ENCODE data around the gene DIPK1B. TPM values are rescaled to one million over a fixed set of nuclear protein-coding genes. Genes with fewer than 3 reads are reported as not detected.

DIPK1B gene
- total RNA-seq, 1 experiment from 2014 or later, result 65.0 TPM

DNA sequence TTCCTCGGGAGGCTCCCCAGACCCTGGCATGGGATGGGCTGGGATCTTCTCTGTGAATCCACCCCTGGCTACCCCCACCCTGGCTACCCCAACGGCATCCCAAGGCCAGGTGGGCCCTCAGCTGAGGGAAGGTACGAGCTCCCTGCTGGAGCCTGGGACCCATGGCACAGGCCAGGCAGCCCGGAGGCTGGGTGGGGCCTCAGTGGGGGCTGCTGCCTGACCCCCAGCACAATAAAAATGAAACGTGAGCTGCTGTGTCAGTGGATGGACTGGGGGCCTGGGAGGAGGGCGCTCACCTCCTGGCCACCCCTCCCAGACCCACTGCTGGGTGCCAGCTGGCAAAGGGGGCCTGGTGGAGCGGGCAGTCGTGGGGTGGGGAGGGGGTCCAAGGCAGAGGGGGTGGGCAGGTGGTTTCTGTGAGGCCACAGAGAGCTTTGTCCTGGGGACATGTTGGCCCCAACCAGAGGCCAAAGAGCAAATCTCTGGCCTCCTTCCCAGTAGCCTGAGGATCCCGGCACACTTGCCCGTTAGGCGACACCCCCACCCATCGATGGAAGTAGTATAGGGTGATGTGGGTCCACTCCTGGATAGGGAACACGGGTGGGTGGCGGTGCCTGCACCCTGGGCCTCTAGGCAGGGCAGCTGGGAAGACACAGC lies 39.8 kb upstream of the DIPK1B start:
- in situ Hi-C loops (cut with HindIII; ENCODE audit: low sequenced_read_pairs), result loop anchor here (10.0 kb wide), 1 partner anchor 188 kb away; the partner anchor contains the start of gene SEC16A
- no peak for DNase-seq (ENCODE audit: low spot score)

DNA sequence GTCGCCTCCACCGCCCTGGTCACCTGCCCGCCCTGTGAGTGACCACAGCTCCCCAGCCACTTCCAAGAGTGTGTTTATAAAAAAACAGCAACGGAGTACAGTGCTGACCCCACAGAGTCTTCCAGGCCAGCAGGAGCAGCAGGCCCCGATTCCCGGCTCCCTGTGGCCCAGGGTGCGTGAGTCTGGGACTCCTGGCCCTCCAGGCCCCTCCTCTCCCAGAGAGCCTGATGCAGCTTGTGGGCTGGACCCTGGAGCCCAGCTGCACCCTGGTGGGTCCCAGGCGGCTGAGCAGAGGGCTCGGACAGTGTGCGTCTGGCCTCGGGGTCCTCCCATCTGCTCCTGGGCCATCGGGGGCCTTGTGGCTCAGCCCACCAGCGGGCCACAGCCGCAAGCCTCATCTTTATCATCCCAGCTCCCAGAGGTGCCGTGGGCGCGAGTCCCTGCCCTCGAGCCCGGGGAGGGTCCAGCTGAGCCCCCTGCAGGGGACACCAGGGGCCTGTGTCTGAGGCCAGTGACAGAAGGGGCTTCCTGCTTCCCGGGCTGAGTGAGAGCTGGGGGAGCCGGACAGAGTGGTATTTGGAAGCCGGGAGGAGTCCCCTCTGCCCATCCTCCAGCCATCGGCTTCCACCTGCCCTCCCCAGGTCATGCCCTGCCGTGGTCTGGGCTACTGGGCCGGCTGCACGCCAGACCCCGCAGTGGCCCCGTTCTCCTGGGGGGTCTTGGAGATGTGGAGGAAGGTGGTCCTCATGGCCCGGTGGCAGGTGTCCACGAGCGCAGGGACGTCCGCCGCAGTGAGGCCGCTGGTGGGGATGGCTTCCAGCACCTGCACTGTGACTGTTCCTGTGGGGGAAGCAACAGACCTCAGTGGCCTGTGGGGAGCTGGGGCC lies 39.0 kb upstream of the DIPK1B start:
- in situ Hi-C loops (cut with HindIII; ENCODE audit: low sequenced_read_pairs), result loop anchor here (10.0 kb wide), 1 partner anchor 189 kb away; the partner anchor contains the start of gene SEC16A
- DNase-seq (ENCODE audit: low spot score), result no peak

DNA sequence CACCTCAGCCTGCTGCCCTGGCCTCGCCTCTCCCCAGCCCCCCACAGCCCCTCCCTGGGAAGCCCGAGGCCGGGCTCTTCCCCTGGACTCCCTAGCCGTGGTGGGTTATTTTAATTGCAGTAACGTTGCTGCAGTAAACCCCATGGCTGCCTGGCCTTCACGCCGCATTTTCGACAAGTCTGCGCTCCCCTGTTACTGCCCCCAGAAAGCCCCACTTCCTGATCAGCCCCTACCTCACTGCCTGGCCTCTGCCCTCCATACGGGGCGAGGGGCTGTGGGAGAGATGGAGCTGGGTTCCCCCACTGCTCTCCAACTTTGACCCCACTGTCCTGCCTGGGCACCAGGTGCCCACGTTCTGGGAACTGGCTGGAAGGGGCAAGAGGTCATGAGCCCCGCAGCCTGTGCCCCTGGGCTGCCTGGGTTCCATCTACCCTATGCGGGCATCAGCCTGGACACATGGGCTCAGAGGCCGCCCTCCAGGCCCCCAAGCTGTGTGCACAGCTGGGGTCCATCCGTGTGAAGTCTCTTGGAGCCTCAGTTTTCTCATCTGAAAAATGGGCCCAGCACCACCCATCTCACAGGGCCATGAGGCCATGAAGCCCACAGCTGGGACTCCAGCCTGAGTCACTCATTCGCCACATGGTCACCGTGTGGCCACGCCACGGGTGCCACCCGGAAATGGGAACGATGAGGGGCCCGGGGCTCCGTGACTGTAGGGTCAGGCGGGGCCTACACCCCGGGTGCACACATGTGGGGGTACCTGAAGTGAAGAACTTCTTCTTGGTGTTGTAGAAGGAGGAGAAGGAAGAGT lies 38.2 kb upstream of the DIPK1B start:
- in situ Hi-C loops (cut with HindIII; ENCODE audit: low sequenced_read_pairs), result loop anchor here (10.0 kb wide), 1 partner anchor 189 kb away; the partner anchor contains the start of gene SEC16A
- DNase-seq (ENCODE audit: low spot score), result no peak

DNA sequence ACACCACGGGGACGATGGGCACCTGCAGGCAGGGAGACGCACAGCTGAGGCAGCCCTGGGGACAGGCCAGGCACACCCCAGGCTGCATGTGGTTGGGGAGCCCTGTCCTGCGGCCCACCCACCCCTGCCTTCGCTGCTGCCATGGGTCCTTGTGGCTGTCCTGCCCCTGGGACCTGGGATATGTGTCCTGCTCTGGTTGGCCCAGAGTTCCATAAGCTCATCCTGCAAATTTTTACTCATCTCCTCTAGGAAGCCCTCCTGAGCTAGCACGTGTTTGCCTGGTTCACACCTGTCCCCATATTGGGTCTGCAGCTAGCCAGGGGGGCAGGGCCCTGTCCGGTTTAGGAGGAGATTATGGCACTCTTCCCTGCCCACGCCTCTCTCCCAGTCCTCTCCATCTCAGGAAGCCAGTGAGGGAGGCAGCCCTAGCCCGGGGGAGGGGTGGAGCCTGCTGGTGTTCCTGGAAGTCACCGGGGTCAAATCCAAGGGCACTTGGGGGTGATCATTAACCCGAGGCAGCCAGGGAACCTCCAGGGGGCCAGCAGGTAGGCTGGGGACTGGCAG lies 37.5 kb upstream of the DIPK1B start:
- in situ Hi-C loops (cut with HindIII; ENCODE audit: low sequenced_read_pairs), result loop anchor here (10.0 kb wide), 1 partner anchor 190 kb away; the partner anchor contains the start of gene SEC16A

DNA sequence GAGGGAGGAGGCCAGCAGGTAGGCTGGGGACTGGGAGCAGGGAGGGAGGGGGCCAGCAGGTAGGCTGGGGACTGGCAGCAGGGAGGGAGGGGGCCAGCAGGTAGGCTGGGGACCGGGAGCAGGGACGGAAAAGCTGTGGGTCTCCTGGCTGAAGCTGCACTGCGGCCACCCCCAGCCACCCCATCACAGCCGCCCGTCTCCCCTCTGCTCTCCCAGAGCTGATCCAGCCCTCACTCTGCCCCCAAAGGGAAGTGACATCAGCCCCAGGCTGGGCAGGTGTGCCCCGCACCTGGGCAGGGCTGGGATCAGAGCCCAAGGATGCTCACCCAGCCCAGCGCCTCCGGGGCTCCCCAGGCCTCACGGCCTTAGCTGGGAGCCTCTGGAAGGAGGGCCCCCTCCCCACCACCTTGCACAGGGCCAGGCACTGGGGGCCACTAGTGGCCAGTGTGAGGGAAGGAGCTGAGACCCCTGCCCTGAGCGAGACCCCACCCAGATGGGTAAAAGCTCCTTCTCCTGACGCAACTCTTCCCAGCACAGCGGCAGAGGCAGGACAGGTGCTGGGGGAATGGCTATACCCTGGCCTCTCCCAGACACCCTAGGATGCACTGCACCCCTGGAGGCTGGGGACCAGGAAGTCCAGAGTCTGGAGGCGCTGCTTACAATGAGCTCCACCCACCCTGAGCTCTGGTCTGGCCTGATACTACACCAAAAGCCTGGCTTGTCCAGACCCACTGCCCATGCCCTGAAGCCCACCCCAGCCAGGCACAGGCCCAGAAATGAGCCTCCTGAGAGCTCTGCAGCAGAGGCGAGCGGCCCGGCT lies 36.7 kb upstream of the DIPK1B start:
- in situ Hi-C loops (cut with HindIII; ENCODE audit: low sequenced_read_pairs), result loop anchor here (10.0 kb wide), 1 partner anchor 191 kb away; the partner anchor contains the start of gene SEC16A

More for the DNA sequence above, 37.5 kb upstream of the DIPK1B start:
- no peak for DNase-seq (ENCODE audit: low spot score)

DNA sequence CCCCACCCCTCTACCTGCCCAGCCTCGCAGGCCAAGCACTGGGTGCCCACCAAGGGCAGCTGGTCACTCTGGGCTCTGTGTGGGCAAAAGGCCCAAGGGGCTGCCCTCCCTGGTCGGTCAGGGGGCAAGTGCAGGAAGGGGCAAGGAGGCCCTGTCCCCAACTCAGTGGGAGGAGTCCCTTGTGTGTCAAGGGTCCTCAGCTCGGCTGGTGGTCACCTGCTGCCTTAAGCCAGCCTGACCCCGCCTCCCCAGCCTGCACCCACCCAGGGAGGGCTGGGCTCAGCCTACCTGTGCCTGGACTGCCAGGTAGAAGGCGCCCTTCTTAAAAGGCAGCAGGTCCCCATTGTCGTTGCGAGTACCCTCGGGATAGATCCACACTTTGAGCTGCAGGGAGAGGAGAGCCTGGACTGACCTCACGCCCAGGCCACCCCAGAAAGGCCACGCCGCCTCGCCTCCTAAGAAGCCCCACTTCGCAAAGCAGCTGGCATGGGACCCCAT lies 36.0 kb upstream of the DIPK1B start:
- DNase-seq (ENCODE audit: low spot score), result no peak
- in situ Hi-C loops (cut with HindIII; ENCODE audit: low sequenced_read_pairs), result loop anchor here (10.0 kb wide), 1 partner anchor 192 kb away; the partner anchor contains the start of gene SEC16A

More for the DNA sequence above, 36.7 kb upstream of the DIPK1B start:
- DNase-seq (ENCODE audit: low spot score), result no peak

DNA sequence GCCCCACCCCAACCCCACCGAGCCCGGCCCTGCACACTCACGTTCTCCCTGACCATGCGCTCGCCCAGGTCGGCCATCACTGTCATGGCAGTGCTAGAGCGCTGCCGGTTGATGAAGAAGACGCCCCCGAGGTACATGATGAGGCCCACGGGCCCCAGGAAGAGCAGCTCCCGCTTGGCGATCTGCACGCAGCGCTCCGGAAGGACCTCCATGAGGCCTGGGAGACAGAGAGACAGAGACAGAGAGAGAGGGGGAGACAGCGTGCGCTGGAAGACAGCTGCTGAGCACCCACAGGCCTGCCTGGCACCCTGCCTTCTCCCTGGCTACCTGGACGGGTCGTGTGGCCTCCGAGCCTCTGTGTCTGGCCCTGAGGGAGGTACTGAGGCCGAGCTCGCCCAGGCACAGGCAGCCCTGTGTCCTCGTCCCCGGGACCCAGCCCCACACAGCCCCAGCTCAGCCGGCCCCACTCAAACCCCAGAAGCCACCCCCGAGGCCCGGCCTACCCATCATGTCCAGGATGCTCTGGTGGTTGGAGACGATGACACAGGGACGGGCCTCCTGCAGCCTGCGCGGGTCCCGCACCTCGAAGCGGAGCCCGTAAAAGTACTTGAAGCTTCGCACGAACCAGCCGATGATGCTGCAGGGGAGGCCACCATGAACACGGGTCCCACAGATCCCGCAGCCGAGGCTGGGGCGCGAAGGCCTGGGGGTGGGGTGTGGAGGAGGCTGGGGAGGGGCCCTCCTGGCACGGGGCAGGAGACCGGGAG lies 35.3 kb upstream of the DIPK1B start:
- no peak for DNase-seq (ENCODE audit: low spot score)
- in situ Hi-C loops (cut with HindIII; ENCODE audit: low sequenced_read_pairs), result loop anchor here (10.0 kb wide), 1 partner anchor 192 kb away; the partner anchor contains the start of gene SEC16A

DNA sequence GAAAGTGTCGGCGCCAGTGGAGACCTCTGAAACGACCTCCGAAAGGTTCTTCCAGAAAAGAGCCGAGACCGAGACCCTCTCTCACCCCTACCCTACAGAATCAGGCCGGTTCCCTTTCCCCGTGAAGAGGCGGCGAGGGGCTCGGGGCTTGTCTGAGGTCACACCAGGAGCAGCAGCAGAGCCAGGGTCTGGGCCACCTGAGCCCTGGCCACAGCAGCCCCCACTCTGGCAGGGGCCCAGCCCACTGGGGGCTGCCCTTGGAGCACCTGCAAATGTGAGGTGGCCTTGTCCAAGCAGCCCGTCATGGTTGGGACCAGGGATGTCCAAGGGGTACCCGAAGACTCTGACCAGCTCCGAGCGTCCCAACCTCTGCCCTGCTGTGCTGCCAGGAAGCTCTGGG lies 34.3 kb upstream of the DIPK1B start:
- no peak for DNase-seq (ENCODE audit: low spot score)
- in situ Hi-C loops (cut with HindIII; ENCODE audit: low sequenced_read_pairs), result loop anchor here (10.0 kb wide), 1 partner anchor 193 kb away; the partner anchor contains the start of gene SEC16A

DNA sequence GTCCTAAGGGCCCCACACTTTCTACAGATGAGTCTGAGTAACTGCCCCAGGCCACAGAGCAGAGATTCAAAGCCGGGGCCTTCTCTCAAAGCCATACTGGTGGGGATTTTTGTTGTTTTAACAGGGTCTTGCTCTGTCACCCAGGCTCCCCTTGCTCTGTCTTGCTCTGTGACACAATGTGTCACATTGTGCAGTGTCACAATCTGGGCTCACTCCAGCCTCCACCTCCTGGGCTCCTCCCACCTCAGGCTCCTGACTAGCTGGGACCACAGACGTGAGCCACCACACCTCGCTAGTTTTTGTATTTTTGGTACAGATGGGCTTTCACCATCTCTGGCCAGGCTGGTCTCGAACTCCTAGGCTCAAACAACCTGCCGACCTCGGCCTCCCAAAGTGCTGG lies 33.7 kb upstream of the DIPK1B start:
- in situ Hi-C loops (cut with HindIII; ENCODE audit: low sequenced_read_pairs), result loop anchor here (10.0 kb wide), 1 partner anchor 194 kb away; the partner anchor contains the start of gene SEC16A
- DNase-seq (ENCODE audit: low spot score), result no peak

DNA sequence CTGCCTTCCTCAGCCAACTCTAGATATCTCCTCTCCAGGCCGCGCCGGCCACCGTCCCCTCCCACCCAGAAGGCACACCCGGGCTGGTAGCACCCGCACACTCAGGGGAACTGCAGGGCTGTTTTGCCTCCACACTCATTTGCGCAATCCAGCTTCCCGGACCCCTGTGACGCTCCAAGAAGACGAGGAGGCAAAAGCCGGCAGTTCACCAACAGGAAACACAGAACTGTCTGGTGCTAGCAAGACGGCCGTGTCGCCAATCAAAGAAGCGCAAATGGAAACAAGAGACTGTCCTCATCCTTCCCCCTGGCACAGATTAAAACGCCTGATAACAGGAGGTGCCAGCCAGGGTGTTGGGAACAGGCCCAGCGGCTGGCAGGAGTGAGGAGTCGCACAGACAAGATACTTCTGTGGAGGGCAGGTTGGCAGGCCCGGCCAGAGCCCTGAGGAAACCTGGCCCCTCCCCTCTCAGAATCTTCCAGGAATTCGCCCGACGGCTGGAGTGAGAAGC lies 32.9 kb upstream of the DIPK1B start:
- in situ Hi-C loops (cut with HindIII; ENCODE audit: low sequenced_read_pairs), result loop anchor here (10.0 kb wide), 1 partner anchor 195 kb away; the partner anchor contains the start of gene SEC16A
- DNase-seq (ENCODE audit: low spot score), result peak; percentile 74

DNA sequence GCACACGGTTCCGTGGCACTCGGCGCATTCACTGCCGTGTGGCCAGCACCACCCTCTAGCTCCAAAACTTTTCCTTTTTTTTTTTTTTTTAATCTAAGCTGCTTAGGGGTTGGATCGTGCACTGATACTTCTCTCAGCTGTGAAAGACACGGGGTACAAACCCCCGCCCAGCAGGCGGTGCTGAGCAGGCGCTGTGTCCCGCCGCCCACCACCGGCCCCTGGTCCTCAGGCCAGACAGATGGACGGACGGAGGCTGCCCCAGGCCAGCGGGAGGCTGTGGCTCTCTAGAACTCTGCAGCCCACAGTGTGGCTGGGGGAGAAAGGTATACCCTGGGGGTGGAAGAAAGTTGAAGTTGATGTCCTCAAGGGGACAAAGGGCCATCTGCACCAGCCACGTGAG lies 31.3 kb upstream of the DIPK1B start:
- in situ Hi-C loops (cut with HindIII; ENCODE audit: low sequenced_read_pairs), result no loop called here
- DNase-seq (ENCODE audit: low spot score), result no peak

DNA sequence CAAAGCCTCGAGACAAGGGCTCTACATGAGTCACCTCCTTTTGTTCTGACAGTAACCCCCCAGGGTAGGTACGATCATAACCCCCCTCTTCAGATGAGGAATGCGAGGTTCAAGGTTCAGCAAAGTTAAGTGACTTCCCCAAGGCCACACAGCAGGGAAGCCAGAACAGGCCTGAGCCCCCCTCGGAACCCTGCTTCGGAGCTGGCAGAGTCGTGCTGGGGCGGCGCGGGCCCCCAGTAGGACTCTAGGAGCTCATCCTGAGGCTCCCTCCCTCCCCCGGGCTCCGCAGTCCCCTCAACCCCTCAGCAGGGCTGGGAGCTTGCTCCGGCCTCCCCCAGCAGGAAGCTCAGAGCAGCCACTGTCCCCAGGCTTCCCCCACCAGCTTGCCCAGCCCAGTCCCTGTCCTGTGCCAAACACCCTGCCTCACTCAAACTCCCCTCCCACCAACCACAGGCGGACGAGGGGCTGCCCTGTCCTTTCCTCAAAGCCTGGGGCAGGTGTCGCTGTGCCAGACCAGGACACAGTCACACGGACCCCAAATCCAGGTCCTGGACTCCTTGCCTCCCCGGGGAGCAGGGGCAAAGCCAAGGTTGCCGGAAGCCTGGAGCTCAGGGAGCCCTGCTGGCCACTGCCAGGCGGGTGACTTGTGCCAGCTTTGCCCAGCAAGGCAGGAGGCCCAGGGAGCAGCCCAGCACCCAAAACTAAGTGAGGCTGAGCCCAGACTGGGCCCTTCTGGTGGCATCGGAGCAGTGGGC lies 30.2 kb upstream of the DIPK1B start:
- in situ Hi-C loops (cut with HindIII; ENCODE audit: low sequenced_read_pairs), result no loop called here
- no peak for DNase-seq (ENCODE audit: low spot score)

DNA sequence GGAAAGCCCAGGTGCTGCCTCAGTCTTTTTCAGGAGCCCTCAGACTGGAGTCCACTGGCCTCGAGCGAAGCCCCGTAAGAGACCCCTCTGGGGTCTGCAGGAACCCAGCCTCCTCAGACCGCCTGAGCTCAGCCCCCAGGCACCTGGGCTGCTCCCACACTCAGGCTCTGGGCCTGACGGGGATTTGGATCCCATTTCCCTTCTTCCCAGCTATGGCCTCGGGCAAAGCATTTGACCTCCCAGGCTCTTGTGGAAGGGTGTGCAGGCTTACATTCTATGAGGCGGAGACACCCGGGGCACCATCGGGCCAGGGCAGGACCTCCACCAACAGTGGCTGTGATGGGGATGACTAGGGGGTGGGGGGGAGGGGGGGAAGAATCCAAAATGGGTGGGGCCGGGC lies 29.7 kb upstream of the DIPK1B start:
- in situ Hi-C loops (cut with HindIII; ENCODE audit: low sequenced_read_pairs), result no loop called here
- no peak for DNase-seq (ENCODE audit: low spot score)

DNA sequence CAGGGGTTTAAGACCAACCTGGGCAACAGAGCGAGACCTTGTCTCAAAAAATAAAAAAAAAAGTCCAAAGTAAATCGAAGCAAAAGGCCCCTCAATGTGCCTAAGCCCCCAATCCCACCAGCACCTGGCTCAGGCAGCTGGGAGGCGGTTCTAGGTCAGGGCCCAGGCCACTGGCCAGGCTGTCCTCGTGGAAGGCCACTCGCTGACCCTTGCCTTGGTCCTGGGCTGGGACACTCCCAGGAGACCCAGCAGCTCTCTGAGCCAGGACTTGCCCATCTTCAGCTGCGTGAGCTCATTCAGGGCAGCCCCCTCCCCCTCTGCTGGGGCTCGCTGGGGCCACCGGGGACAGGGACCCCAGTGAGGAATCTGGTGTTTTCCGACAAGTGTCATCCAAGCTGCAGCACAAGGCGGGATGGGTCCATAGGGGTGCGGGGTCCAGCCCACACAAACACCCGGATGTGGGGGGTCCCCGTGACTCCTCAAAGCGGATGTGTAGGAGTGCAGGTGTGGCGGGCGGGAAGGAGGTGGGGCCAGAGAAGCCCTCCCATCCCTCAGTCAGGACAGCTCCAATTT lies 29.1 kb upstream of the DIPK1B start:
- in situ Hi-C loops (cut with HindIII; ENCODE audit: low sequenced_read_pairs), result no loop called here
- no peak for DNase-seq (ENCODE audit: low spot score)

DNA sequence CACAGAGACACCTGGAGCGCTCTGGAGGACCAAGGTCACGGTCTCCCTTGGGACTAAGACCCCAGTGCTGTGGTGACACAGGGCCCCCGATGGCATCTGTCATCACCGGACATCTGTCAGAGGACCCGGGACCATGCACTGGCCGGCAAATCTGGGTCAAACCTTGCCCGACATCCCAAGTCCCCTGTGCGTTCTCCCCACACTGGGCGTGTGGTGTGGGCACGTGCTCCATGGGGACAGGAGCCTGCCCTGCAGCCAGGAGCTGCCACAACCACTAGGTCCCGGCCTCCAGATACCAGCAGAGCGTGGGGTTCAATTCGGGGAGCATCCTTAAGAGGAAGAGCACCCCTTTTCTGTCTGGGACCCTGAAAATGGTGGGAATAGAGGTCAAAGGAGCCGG lies 28.6 kb upstream of the DIPK1B start:
- DNase-seq (ENCODE audit: low spot score), result no peak
- in situ Hi-C loops (cut with HindIII; ENCODE audit: low sequenced_read_pairs), result no loop called here

DNA sequence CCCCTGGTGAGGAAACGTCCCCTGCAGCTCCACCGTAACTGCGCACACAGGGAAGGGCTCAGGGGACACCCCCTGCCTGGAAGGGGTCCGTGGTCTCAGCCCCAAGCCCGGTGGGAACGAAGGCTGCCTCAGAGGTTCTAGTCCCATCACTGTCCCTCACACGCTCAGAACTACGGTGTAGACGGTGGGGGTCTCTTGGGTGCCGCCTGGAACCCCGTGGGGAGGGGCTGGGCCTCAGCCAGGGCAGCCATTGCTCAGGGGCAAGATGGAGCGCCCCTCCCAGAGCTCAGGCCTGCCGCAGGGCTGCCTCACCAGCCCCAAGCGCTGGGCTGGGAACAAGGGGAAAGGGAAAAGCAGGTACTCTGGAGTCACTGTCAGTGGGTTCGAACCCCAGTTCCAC lies 28.0 kb upstream of the DIPK1B start:
- in situ Hi-C loops (cut with HindIII; ENCODE audit: low sequenced_read_pairs), result no loop called here
- DNase-seq (ENCODE audit: low spot score), result no peak
